Spleen (tissue), 11 donors: Measurements from ENCODE around the gene PROM2. TPM values are rescaled to one million over a fixed set of nuclear protein-coding genes. Genes with fewer than 3 reads are reported as not detected.

ENCODE experiments used
- DNase-seq: peaks from one replicate; pipeline ENCODE4 v3.0.0-alpha.2; 2020
- H3K27ac ChIP-seq, 8 donors: fragments of 200-600 bp; sonication (generic) in 7 of 8; 1 replicate in 4 of 8; 2 replicates in 4 of 8; pipeline versions ENCODE4 v1.5.0 to v1.8.0; 2016 to 2021; ENCODE audit warnings: inconsistent platforms in 4 of 8, mild to moderate bottlenecking in 4 of 8, moderate library complexity in 1 of 8
- H3K27me3 ChIP-seq, 7 donors: fragments of 200-600 bp; sonication (generic) in 6 of 7; replicated peaks in 1 of 7; 1 replicate in 4 of 7; 2 replicates in 3 of 7; pipeline versions ENCODE4 v1.5.0 to v1.8.0; 2016 to 2021; ENCODE audit warnings: inconsistent platforms in 3 of 7, mild to moderate bottlenecking in 1 of 7
- H3K36me3 ChIP-seq, 6 donors: fragments of 200-600 bp; sonication (generic) in 5 of 6; 1 replicate in 4 of 6; 2 replicates in 2 of 6; pipeline versions ENCODE4 v1.5.0 to v1.8.0; 2016 to 2021; ENCODE audit warnings: inconsistent platforms in 2 of 6
- H3K4me1 ChIP-seq, 6 donors: fragments of 200-600 bp; sonication (generic) in 5 of 6; 1 replicate in 3 of 6; 2 replicates in 3 of 6; pipeline versions ENCODE4 v1.5.0 to v1.8.0; 2016 to 2021; ENCODE audit warnings: inconsistent platforms in 3 of 6
- H3K4me3 ChIP-seq, 8 donors: fragments of 200-600 bp; sonication (generic) in 7 of 8; 1 replicate in 4 of 8; 2 replicates in 4 of 8; pipeline versions ENCODE4 v1.5.0 to v1.8.0; 2016 to 2021; ENCODE audit warnings: inconsistent platforms in 4 of 8, mild to moderate bottlenecking in 4 of 8, moderate library complexity in 2 of 8
- H3K9me3 ChIP-seq, 8 donors: fragments of 200-600 bp; sonication (generic) in 7 of 8; 1 replicate in 4 of 8; 2 replicates in 4 of 8; pipeline versions ENCODE4 v1.5.0 to v1.8.0; 2016 to 2021; ENCODE audit warnings: inconsistent platforms in 4 of 8
- POLR2A ChIP-seq, 3 donors: fragments of 450-650 bp; IDR thresholded peaks; one replicate each; pipeline ENCODE4 v1.5.1; 2017; ENCODE audit warnings: antibody characterized with exemption in 3 of 3, mild to moderate bottlenecking in 1 of 3
- POLR2AphosphoS5 ChIP-seq, 3 donors: sonication (generic); formaldehyde crosslinking; IDR thresholded peaks; one replicate each; pipeline ENCODE4 v1.5.1; 2017; ENCODE audit warnings: antibody characterized with exemption in 3 of 3
- WGBS, 5 donors: extraction: QIAGEN DNeasy Blood & Tissue Kit in 3 of 5; methylation state at CpG; one replicate each; pipeline versions ENCODE4 v1.1.5 to v1.1.7; 2013 to 2018; 5-methylcytosine and 5-hydroxymethylcytosine counted together
- intact Hi-C: fragments of 100-400 bp; cut with DNase I; formaldehyde crosslinking; loops from one replicate; pipeline ENCODE4 v1.15.0; 2023; ENCODE audit warnings: low total_unique reads
- polyA plus RNA-seq, 3 donors: library from polyadenylated mRNA; stranded (reverse); fragments of 200-250 nt; gene quantifications; one replicate each; pipeline ENCODE4 v1.2.1, GENCODE V29; 2013
- total RNA-seq, 7 donors: library from RNA; depleted of rRNA in 3 of 7; stranded (reverse); fragments of >200 nt in 3 of 7; fragmentation: NEBNext Ultra II Directional in 4 of 7; extraction: Animal tissue kit (Norgen Biotek cat#: 25700) in 4 of 7; gene quantifications; one replicate each; pipeline versions ENCODE4 v1.1.0 to v1.2.1, GENCODE V29; 2016 to 2021
- TF ChIP-seq, protein P1 (sequence below), 11 experiments: fragments of 200-600 bp in 7 of 11; fragments of 450-650 bp in 4 of 11; sonication (generic) in 4 of 11; IDR thresholded peaks in 8 of 11; conservative IDR thresholded peaks in 3 of 11; 1 replicate in 7 of 11; 2 replicates in 4 of 11; pipeline versions ENCODE4 v1.4.0 to v1.8.0; 2016 to 2021; ENCODE audit warnings: antibody characterized with exemption in 11 of 11, inconsistent platforms in 4 of 11, mild to moderate bottlenecking in 1 of 11
- donor health status: healthy with polysubstance abuse.
- donor health status: DM: no; HTN: no; CAD: no; lungs with moderate emphysema.
- donor health status: DM: no; HTN: no; CAD: no.
- donor health status: Bipolar disorder and iron deficiency.
- donor health status: healthy.
- donor health status: DM: no; HTN: no; CAD: no.
- donor health status: DM: yes; HTN: yes; CAD: no.

PROM2 gene
- total and polyA plus RNA-seq, 10 donors: 0.21 to 4.9 (median 1.4) TPM

DNA sequence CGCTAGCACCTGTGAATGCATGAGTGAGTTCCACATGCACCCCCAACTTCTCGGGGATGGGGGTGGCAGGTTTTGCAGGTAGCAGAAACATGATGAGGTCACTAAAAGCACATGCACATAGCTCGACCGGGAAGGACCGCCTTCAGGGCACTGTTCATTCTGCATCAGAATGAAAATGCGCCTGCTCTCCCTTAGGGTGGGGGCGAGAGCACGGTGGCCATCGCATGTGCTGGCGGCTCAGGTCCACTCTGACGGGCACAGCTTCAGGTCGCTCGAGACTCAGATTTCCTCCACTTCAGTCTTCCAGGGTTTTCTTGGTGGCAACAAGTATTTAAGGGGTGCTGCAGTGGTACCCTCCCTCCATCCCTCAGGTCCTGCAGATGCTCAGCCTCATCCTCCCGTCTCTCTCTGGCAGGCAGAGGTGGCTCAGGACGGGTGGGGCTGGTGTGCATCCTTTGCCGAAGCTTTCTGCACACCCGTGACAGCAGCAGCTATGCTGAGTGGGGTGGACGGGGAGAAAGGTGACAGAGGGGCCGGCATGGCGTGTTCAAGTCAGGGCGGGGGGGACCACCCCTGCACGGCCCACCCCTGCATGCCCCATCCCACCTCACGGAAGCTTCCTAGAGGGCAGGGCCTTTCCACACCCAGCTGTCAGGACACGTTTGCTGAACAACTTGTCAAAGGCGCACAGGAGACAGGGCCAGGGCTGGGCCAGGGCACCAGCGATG, 37.7 kb downstream of the PROM2 start:
- Histone ChIP-seq H3K4me1 (no peaks in the 10 kb centered on the region), H3K27ac (no peak overlapping the region), H3K27me3 (peaks cover 0 to 3% (median 0%) of the 10 kb centered on the region in 7 donors), H3K4me3 (no peak overlapping the region), H3K36me3 (no peaks in the 10 kb centered on the region), H3K9me3 (no peaks in the 10 kb centered on the region)
- TF ChIP-seq, protein P1, sequence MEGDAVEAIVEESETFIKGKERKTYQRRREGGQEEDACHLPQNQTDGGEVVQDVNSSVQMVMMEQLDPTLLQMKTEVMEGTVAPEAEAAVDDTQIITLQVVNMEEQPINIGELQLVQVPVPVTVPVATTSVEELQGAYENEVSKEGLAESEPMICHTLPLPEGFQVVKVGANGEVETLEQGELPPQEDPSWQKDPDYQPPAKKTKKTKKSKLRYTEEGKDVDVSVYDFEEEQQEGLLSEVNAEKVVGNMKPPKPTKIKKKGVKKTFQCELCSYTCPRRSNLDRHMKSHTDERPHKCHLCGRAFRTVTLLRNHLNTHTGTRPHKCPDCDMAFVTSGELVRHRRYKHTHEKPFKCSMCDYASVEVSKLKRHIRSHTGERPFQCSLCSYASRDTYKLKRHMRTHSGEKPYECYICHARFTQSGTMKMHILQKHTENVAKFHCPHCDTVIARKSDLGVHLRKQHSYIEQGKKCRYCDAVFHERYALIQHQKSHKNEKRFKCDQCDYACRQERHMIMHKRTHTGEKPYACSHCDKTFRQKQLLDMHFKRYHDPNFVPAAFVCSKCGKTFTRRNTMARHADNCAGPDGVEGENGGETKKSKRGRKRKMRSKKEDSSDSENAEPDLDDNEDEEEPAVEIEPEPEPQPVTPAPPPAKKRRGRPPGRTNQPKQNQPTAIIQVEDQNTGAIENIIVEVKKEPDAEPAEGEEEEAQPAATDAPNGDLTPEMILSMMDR (IDR thresholded peaks at IDR 0.05 in 8 of 11, conservative IDR thresholded peaks at IDR 0.05 in 3 of 11): no peak
- TF ChIP-seq POLR2A (IDR thresholded peaks at IDR 0.05) (no peak), POLR2AphosphoS5 (IDR thresholded peaks at IDR 0.05) (no peak)
- intact Hi-C loops: no loop called here
- no peak for DNase-seq
- 77 to 89% (median 85%) methylated on average over 24 to 26 of the region's 26 CpGs for WGBS, 5 donors

DNA sequence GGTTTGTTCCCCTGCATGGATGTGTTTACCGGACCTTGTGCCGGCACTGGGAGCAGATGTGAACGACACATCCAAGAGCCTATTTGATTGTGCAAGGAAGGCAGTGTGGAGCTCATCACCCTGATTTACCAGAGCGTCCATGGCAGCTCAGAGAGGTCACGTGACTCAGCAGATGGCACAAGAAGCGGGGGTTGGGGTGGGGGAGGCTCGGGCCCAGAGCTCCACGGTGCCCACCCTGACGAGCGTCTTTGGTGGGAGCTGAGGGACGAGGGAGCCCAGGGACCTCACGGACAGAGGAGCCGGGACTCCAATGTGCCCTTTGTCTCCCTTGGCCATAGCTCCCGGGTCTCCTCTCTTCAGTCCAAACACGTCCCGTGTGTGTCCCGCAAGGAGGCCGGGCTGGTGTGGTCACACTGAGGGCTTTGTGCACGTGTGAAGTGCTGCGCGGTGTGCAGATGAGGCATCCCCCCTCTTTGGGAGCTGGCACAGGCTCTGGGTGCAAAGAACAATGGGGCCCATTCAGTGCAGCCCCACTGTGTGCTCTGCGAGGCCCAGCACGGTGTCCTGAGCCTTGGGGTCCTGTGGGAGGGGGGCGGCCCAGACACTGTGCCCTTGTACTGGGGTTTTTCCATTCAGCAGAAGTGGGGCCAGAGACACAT, 38.4 kb downstream of the PROM2 start:
- no peak for DNase-seq
- WGBS, 5 donors: 81 to 93% (median 87%) methylated on average over 10 to 24 of the region's 24 CpGs
- TF ChIP-seq, protein P1 (IDR thresholded peaks at IDR 0.05 in 8 of 11, conservative IDR thresholded peaks at IDR 0.05 in 3 of 11): no peak
- no peak for TF ChIP-seq POLR2A (IDR thresholded peaks at IDR 0.05)
- TF ChIP-seq POLR2AphosphoS5 (IDR thresholded peaks at IDR 0.05): no peak
- Histone ChIP-seq H3K36me3 (no peaks in the 10 kb centered on the region), H3K27ac (no peak overlapping the region), H3K4me3 (no peak overlapping the region), H3K4me1 (no peaks in the 10 kb centered on the region), H3K9me3 (no peaks in the 10 kb centered on the region), H3K27me3 (peaks cover 0 to 3% (median 0%) of the 10 kb centered on the region in 7 donors)
- intact Hi-C loops: no loop called here

DNA sequence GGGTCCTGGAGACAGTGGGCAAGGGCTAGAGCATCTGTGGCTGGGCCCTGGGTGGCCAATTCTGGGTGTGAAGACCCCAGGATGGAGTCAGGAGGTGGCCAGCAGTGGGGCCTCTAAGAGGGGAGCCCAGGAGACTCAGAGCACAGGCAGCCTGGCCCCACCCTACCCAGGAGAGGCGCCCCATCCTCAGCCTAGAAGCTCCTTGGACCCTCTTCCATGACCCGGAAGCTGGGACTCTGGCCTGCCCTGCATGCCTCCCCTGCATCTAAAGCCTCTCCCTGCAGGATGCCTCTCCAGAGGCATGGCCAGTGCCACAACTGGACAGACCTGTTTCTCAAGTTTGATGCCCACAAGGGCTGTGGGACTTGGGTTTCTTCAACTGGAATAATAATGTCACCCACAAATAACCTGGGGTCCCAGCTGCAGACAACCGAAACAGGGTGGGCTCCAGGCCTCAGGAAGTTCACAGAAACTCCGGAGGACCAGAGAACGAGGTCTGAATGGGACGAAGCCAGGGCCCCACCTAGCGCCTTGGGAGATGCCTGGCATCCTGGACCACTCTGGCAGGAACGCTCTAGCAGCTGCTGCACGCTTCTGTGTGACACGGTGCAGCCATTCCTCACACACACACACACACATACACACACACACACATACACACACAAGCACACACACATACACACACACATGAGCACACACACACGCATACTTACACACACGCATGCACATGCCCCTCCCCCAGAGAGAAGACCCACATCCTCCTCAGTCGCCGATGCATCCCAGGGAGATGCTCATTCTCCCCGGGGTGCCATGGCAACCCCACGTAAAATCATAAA, 39.3 kb downstream of the PROM2 start:
- H3K27ac ChIP-seq: no peak overlapping the region
- peak; percentile 64 for DNase-seq
- WGBS, 5 donors: 84 to 90% (median 88%) methylated on average over 16 of the region's 16 CpGs
- H3K9me3 ChIP-seq: no peaks in the 10 kb centered on the region
- TF ChIP-seq POLR2A (IDR thresholded peaks at IDR 0.05) (no peak), POLR2AphosphoS5 (IDR thresholded peaks at IDR 0.05) (no peak)
- TF ChIP-seq, protein P1 (IDR thresholded peaks at IDR 0.05 in 8 of 11, conservative IDR thresholded peaks at IDR 0.05 in 3 of 11): no peak
- peaks cover 0 to 3% (median 0%) of the 10 kb centered on the region in 7 donors for H3K27me3 ChIP-seq
- no peaks in the 10 kb centered on the region for H3K36me3 ChIP-seq
- intact Hi-C loops: no loop called here
- H3K4me1 ChIP-seq: no peaks in the 10 kb centered on the region
- H3K4me3 ChIP-seq: no peak overlapping the region
